ENCODE measurements around the gene LSM2. TPM values are rescaled to one million over a fixed set of nuclear protein-coding genes. Genes with fewer than 3 reads are reported as not detected.

LSM2 gene
- polyA plus RNA-seq, 2 of the 4 experiments (the other 2 are of a cell fraction), result 54.7 to 59.6 TPM

- CTCF ChIA-PET, result interaction anchor here (1.1 to 3.6 kb wide), 5 partner anchors 8 to 14 kb away, joined by 3 to 17 read pairs (median 5); partner anchors contain the start of gene VARS1
- no peak for ATAC-seq
- TF ChIP-seq ZFP36 (IDR thresholded peaks at IDR 0.05; ENCODE audit: borderline replicate concordance, partially characterized antibody) (no peak), HOXB13 (CRISPR knock-in tag; IDR thresholded peaks at IDR 0.05; ENCODE audit: low read depth) (no peak), FOSL2 (IDR thresholded peaks at IDR 0.05) (no peak), FOSL2 (CRISPR knock-in tag; IDR thresholded peaks at IDR 0.05) (no peak), KDM5A (IDR thresholded peaks at IDR 0.05) (no peak), MAX (IDR thresholded peaks at IDR 0.05) (no peak), HOXB5 (CRISPR knock-in tag; IDR thresholded peaks at IDR 0.05) (no peak), MAZ (IDR thresholded peaks at IDR 0.05; ENCODE audit: borderline replicate concordance, low read depth, low read length) (no peak), FOSB (CRISPR knock-in tag; IDR thresholded peaks at IDR 0.05) (no peak), CBX8 (IDR thresholded peaks at IDR 0.05) (no peak), ESRRA (IDR thresholded peaks at IDR 0.05; ENCODE audit: borderline replicate concordance, low read length) (no peak), E2F6 (IDR thresholded peaks at IDR 0.05; ENCODE audit: borderline replicate concordance, low read depth) (no peak), ZC3H11A (IDR thresholded peaks at IDR 0.05) (no peak), JUN (IDR thresholded peaks at IDR 0.05) (no peak), CEBPB (IDR thresholded peaks at IDR 0.05) (no peak), JUNB (IDR thresholded peaks at IDR 0.05) (no peak), POLR2AphosphoS2 (conservative IDR thresholded peaks at IDR 0.05; ENCODE audit: low read length) (no peak), MYC (IDR thresholded peaks at IDR 0.05; ENCODE audit: borderline replicate concordance, low read length) (no peak), NPAS2 (CRISPR knock-in tag; IDR thresholded peaks at IDR 0.05; ENCODE audit: borderline replicate concordance) (no peak)
- no peaks in the 10 kb centered on the region for H3K9me3 ChIP-seq
- no peak overlapping the region for H3K4me3 ChIP-seq
- FAIRE-seq, result no peak
- WGBS (ENCODE audit: missing lambda C conversion rate), result 93% methylated on average over 23 of the region's 23 CpGs
- DNase-seq (ENCODE audit: low read depth in 1 of 2, low spot score in 1 of 2), result no peak
- peaks cover 15% of the 10 kb centered on the region for H3K4me1 ChIP-seq
- POLR2A ChIA-PET, result no interaction called here
- H3K4me2 ChIP-seq, result no peak overlapping the region
- H3K27ac ChIP-seq, result no peak overlapping the region
Observed at GRCh38 chr6:31781244-31782125, 25.3 kb downstream of the LSM2 start.

GRCh38 chr6:31780507-31781243 lies 26.1 kb downstream of the LSM2 start:
- 85% methylated on average over 10 of the region's 20 CpGs for WGBS (ENCODE audit: missing lambda C conversion rate)
- Histone ChIP-seq H3K4me3 (no peak overlapping the region), H3K4me1 (peaks cover 23% of the 10 kb centered on the region), H3K9me3 (no peaks in the 10 kb centered on the region), H3K4me2 (no peak overlapping the region), H3K27ac (no peak overlapping the region)
- POLR2A ChIA-PET, result no interaction called here
- CTCF ChIA-PET, result interaction anchor here (0.7 to 3.6 kb wide), 6 partner anchors 7 to 22 kb away, joined by 3 to 17 read pairs (median 6); partner anchors contain the start of gene VARS1
- FAIRE-seq (no peak), DNase-seq (ENCODE audit: low read depth in 1 of 2, low spot score in 1 of 2) (no peak), ATAC-seq (no peak)
- TF ChIP-seq POLR2A (IDR thresholded peaks at IDR 0.05; ENCODE audit: low read length), result no peak
- TF ChIP-seq RCOR1 (IDR thresholded peaks at IDR 0.05; ENCODE audit: low read depth, low read length), result no peak
- no peak for TF ChIP-seq EHF (CRISPR knock-in tag; IDR thresholded peaks at IDR 0.05)
- TF ChIP-seq ZNF302 (CRISPR knock-in tag; IDR thresholded peaks at IDR 0.05), result no peak
- TF ChIP-seq TP53 (CRISPR knock-in tag; IDR thresholded peaks at IDR 0.05), result no peak

- no peak overlapping the region for H3K27ac ChIP-seq
- H3K4me2 ChIP-seq, result no peak overlapping the region
- POLR2A ChIA-PET, result no interaction called here
- 100% methylated on average over 1 of the region's 10 CpGs for WGBS (ENCODE audit: missing lambda C conversion rate)
- H3K9me3 ChIP-seq, result no peaks in the 10 kb centered on the region
- peaks cover 31% of the 10 kb centered on the region for H3K4me1 ChIP-seq
- no peak overlapping the region for H3K4me3 ChIP-seq
- CTCF ChIA-PET, result interaction anchor here (0.5 to 3.6 kb wide), 7 partner anchors 8 to 117 kb away, joined by 3 to 17 read pairs (median 5); partner anchors contain the start of gene VARS1
- FAIRE-seq (no peak), DNase-seq (ENCODE audit: low read depth in 1 of 2, low spot score in 1 of 2) (no peak), ATAC-seq (no peak)
- no peak for TF ChIP-seq CHD4 (IDR thresholded peaks at IDR 0.05; ENCODE audit: borderline replicate concordance)
- TF ChIP-seq HOXB5 (CRISPR knock-in tag; IDR thresholded peaks at IDR 0.05), result no peak
- no peak for TF ChIP-seq EHF (CRISPR knock-in tag; IDR thresholded peaks at IDR 0.05)
- no peak for TF ChIP-seq HEYL (CRISPR knock-in tag; IDR thresholded peaks at IDR 0.05)
- TF ChIP-seq CBX2 (IDR thresholded peaks at IDR 0.05; ENCODE audit: borderline replicate concordance, low read depth), result no peak
- no peak for TF ChIP-seq GATA3 (IDR thresholded peaks at IDR 0.05; ENCODE audit: borderline replicate concordance)
Observed at GRCh38 chr6:31779908-31780307, 26.9 kb downstream of the LSM2 start.

All from A549 (cell line).